HG03378 (cell line): ENCODE results near the gene GPC5.
A peak's percentile ranks its signal among the peaks of the same experiment; 100 is the strongest.

Source experiments
- ATAC-seq: cut with Tn5 transposase; IDR thresholded peaks from one replicate; pipeline ENCODE4 v1.9.1; 2021; ENCODE audit warnings: mild to moderate bottlenecking, moderate library complexity; ENCODE audit not compliant: unreplicated experiment

GPC5 gene

DNA sequence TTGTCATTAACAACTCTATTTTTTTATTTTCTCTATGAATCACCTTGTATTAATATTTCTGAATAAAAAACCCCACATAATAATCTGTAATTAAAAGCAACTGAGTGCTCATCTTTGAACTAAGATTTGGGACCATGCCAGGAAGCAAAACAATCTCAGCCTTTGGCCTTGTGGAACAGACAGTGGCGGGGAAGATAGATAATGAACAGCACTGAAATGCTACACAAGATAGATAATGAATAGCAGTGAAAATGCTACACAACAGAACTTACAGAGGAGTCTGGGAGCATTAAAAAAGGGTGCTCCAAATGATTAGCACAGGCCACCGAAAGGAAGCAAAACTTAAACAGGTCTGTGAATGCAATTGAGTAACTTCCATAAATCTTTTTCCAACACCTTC, 134.9 kb downstream of the GPC5 start:
- ATAC-seq = no peak

DNA sequence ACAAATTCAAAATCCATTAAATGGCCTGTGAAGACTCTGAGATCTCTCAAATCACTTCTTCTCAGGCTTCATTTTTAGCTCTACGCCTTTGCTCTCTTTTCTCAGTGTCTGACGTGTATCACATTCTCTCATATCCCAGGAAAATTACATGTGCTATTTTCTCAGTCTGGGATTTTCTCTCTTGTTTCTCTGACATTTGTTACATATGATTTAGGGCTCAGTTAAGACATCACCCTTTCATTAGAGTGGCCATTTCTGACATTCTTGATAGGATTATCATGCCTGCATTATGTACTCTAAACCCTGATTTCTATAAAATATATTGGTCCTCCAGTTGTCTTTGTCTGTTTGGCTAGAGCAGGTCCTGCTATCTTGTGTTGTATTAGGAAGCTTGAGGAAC, 136.6 kb downstream of the GPC5 start:
- no peak for ATAC-seq

DNA sequence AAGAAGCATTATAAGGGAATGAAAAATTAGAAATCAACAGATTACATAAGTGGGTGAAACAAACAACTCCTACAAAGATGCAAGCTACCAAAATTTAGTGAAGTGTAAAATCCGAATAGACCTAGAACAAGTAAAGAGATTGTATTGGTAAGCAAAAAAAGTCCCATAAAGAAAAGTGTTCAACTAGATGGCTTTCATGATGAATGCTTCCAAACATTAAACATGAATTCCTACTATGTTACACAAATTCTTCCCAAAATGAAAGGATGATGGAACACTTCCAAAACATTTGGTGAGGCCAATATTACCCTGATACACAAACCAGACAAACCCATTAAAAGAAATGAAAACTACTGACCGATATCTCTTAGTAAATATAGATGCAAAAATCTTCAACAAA, 139.0 kb downstream of the GPC5 start:
- ATAC-seq = no peak

DNA sequence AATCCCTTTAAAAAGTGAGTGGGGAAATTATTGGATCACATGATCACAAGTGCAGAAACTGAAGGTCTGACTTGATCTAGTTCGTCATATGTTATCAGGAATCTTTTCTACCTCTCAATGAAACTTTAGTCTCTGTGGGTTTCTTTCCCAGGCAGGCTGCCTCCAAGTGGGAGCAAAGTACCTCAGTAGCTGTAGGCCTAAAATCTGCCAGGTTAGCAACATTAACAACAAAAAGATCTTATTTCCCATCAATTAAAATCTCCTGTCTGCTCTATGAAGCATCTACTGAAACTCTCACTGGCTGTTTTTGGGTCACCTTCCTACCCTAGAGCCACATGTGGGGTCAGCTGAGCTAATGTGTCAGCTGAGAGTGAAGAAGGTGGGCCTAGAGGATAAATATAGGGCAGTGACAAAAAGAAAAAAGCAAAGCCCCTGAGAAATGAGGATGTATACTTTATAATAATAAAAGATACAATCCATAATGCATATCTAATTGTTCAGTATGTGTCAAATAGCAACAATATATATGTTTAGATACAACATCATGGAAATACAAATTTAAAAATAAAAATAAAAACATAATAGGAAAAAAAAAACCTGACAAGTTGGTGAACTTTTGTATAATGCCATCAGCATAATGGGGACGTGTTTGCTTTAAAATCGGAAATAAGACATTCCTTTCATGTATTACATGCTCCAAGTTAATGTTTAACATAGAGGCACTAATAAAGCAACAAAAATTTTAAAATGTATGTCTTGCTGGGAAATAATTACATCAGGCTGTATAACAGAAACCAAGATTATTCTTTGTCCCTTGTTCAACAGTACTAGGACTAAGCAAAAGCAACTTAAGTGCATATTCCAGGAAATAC, 141.1 kb downstream of the GPC5 start:
- ATAC-seq = no peak

DNA sequence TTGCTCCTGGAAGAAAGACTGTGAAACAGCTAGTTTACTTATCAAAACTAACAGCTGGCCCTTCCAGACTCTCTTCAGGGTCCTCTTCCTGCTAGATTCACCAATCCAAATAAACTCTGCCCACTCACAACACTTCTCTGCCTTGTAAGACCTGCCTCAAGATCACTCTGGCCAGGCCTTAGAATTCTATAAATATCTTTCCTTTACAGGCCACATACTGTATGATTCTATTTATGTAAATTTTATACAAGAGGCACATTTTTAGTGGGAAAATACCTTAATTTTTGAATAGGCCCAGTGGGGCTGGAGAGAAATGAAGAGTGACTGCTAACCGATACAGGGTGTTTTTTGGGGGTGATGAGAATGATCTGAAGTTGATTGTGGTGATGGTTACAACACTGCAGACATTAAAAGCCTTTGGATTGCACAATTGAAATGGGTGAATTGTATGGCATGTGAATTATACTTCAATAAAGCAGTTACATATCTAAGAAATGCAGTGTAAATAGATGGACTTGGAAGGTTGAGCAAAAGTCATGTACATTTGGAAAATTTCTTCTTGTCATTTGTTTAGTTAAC, 141.8 kb downstream of the GPC5 start:
- ATAC-seq = no peak

DNA sequence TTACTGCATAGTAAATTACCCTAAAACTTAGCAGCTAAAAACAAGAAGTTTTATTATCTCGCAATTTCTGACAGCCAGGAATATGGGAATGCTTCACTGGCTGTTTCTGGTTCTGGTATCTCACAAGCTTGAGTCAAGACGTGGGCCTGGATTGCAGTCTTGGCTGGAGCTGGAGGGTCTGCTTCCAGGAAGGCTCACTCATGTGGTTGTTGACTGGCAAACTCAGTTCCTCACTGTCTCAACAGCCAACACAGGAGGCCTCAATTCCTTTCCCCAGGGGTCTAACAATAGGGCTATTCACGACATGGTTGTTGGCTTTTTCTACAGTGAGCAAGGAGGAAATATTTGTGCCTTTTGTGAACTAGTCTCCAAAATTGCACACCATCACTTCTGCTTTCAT, 146.3 kb downstream of the GPC5 start:
- no peak for ATAC-seq

DNA sequence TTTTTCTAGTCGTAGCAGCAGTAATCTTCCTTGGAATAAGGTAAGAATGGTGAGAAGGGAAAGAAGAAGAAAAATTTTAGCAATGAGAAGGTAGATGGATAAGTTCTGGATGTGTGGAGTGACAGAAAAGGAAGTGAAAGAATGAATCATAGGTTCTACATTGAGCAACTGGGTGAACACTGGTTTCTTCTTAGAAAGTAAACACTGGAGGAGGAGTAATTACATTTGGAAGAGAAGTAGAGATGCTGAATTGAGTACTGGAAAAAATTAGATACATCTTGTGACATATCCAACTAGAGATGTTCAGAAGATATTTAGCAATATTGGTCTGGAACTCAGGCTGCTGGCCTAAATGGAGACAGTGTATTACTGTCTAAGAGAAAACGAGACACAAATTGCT, 148.5 kb downstream of the GPC5 start:
- peak; percentile 53 for ATAC-seq

DNA sequence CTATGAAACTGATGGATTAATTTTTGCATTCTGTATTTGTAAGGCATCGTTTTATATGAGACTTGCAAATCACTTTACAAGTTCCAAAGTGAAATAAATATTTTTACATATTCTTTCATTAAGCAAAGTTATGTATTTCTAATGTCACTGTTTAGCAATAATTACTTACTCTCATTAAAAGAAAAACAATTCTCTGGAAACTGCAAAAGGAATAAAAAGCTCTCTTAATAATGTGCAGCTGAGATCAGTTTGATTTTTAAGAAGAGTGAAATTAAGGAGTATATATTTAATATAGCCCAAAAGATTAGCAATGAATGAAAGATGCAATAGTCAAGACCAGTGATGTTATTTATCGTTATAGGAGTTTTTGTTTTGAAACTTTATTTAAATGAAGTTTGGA, 155.2 kb downstream of the GPC5 start:
- ATAC-seq = no peak

DNA sequence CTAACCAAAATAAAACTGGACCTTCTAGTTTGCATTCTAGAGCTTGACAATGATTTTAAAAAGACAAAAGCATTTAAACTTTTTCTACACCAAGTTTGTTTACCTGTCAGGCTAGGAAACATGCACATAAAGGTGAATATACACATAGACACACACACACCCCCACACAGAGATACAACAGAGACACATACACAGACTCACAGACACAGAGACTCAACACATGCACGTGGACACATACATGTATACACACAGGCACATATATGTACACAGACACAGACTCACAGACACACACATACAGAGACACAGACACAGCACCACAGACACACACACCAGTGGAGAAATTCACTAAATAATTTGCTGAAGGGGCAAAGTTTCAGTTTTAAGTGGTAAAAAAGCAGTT, 155.7 kb downstream of the GPC5 start:
- ATAC-seq = no peak

DNA sequence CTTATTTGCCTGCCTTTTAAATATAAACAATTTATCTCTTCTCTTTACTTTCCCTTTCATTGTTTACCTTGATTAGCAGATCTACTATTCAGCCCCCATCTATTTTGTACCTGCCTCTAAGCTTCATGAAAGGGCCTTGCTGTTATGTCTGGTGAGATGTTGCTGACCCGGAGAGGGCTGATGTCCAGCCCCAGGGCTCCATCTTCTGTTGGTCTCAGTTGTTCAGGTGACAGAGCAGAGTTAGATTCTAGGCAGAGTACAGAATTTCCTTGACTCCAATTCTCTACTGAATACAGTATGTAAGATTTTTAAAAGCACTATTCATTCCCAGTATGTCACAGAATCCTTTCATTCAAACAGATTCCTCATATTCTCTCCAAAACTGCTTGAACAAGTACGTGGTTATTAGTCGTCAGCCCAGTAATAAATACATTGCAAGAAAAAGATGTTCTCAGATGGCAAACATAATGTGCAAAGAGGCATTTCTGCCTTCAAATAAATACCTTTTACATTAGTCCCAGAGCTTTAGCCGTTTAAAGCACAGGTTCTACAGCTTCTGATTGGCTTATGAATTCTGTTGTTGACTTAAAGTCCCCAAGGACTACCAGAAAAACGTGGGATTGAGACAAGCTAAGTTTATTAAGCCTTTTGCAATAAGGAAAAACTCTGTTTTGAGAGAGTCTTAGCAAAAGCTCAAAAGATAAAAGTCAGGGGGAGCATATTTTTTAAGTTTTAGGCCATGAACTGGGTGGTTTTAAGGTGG, 159.1 kb downstream of the GPC5 start:
- no peak for ATAC-seq

DNA sequence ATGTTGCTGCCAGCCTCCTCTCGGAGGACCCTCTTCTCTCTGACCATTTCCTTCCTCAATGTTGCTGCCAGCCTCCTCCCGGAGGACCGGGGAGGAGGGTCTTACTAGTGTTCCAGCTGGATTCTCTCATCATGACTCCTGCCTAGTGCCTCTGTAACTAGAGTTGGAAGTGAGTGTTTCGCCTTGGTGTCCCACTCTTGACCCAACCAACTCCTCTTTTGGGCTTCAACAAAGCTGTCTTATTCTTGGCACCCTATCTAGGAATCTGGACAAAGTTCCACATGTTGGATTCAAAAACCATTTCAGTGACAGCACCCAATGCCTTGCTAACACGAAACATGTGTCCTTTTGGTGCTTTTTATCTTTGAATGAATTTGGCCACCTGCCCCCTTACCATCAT, 165.4 kb downstream of the GPC5 start:
- no peak for ATAC-seq

DNA sequence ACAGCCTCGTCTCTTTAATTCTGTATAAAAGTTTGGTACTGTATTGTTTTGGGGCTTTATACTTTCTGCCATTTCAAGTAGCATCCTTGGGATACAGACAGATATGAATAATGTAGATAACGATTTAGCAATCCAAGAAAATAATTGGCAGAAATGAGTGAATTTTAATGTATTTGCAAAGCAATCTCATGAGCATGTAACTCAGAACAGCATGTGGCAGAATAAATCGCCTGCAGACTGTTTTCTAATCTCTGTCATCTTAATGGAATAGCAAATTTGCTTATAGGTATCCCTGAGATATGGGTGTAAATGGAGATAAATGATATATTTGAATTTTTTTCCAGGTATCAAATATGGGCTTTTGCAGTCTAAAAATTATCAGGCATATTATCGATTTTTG, 166.0 kb downstream of the GPC5 start:
- ATAC-seq = no peak

DNA sequence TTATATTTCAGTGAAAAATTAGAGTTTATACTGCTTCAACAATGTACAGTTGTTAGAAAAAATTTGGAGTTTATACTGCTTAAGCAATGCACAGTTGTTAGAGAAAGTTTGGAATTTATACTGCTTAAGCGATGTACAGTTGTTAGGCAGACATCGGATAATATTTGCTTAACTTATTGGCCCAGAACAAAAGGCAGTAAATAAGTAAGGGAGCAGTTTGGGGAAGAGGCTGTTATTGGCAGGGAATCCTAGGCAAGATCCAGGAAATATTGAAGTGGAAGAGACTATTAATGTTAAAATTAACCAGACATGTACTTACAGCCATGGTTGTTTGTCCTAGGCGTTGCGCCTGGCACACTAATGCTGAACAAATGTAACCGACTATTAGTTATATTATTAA, 166.9 kb downstream of the GPC5 start:
- no peak for ATAC-seq

DNA sequence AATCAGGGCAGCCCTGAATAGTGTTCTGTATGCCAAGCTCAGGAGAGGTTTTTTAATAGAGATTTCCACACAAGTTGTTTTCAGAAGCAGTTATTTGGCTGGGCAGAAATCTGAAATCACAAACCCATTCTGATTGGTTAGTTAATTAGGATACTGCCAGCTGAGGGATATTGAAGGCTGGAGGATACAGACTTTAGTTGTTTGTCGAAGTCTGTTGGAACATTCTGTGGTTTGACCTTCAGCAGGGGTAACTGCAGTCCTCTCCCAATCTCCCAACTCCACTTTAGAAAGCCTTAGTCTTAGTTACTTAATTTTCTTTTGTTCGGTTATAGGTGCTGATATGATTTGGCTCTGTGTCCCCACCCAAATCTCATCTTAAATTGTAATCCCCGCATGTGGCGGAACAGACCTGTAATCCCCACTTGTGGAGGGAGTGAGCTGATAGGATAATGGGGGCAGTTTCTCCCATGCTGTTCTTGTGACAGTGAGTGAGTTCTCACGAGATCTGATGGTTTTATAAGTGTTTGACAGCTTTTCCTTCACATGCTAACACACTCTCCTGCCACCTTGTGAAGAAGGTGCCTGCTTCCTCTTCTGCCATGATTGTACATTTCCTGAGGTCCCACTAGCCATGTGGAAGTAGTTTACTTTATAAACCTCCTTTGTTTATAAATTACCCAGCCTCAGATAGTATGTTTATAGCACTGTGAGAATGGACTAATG, 169.2 kb downstream of the GPC5 start:
- no peak for ATAC-seq

DNA sequence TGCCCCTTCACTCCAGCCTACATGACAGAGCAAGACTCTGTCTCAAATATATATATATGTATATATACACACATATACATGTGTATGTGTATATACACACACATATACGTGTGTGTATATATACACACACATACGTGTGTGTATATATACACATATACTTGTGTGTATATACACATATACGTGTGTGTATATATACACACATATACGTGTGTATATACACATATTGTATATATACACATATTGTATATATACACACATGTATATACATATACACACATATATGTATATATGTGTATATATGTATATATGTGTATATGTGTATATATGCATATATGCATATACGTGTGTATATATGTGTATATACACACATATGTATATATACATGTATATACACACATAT, 173.3 kb downstream of the GPC5 start:
- ATAC-seq = no peak

DNA sequence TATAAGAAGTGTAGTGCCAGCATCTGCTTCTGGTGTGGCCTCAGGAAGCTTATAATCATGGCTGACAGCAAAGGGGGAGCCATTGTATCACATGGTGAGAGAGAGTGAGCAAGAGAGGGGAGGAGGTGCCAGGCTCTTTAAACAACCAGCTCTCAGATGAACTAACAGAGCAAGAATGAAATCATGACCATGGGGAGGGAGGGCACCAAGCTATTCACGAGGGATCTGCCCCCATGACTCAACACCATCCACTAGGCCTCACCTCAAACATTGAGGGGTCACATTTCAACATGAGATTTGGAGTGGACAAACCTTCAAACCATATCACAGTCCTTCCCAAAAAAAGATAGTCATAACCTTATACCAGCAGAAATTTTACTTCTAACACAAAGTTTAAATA, 174.0 kb downstream of the GPC5 start:
- ATAC-seq = no peak

DNA sequence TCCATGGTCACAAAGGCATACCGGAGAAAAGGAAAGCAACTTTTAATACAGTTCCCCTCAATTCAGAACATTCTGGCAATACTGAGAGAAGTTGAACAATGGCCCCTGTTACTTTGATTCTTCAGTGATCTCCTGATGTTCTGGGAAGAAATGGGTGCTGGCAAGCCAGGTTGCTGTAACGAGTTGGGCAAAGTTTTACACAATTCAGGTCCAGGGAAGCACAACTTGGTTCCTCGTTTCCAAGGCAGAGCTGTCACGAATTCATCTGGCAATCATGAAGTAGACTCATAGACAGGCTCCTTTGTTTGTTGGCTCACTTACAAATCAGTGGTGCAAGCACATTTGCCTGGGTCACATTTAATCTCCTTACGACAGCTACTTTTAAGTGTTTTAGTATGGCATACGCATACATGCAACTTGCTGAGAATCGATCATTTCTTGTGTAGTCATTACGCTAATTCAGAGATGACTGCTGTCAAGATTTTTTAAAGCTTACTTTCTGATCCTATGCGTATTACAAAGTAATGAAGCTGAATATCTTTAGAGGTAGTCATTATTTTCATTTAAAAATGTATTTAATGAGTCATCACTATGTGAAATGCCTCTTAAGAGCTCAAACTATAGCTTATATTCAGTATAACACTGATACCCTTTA, 174.7 kb downstream of the GPC5 start:
- ATAC-seq = no peak

DNA sequence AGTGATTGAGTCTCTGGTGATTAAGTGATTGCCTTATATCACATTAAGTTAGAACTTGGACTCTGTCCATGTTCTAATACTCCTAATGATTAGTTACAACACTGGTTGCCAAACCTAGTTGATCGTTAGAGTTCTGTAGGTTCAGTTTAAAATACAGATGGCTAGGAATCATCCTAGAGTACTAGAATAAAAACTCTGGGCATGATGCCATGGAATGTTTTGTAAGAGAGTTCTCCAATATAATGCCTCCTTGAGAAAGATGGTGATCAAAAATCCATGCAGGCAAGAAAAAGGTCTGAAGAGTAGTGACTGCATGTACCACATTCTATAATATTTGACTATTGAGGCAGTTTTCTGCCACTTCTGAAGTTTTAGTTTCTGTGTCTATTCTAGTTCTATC, 176.3 kb downstream of the GPC5 start:
- no peak for ATAC-seq

DNA sequence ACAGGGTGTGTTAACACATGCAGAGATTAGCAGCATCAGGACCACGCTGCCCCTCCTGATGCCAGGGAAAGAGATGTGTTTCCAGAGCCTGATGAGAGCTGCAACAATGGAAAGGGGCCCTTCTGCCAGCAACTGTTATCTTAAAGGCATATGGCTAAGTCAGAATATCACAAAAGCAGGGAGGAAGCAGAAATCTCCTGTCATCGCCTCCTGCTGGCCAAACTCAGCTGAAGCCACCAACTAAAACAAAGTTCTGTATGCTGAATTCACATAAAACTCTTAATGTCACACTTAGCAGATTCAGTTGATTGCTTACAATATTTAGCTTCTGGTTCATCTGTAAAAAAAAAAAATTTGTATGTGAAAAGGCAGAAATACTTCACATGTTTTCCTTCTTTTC, 178.2 kb downstream of the GPC5 start:
- no peak for ATAC-seq

DNA sequence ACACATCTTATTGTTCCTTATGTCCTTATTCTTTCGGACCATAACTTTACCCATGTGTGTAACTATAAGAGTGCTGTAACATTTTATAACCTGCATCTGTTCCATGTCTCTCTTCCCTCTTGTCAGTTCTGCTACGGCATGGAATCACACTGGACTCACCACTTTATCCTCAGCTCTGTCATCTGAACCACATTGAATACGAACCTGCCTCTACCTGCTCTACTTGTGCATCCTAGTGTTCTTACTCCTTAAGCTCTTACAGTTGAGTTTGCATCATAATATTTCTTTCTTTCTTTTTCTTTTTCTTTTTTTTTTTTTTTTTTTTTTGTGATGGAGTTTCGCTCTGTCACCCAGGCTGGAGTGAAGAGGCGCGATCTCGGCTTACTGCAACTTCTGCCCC, 180.9 kb downstream of the GPC5 start:
- no peak for ATAC-seq

DNA sequence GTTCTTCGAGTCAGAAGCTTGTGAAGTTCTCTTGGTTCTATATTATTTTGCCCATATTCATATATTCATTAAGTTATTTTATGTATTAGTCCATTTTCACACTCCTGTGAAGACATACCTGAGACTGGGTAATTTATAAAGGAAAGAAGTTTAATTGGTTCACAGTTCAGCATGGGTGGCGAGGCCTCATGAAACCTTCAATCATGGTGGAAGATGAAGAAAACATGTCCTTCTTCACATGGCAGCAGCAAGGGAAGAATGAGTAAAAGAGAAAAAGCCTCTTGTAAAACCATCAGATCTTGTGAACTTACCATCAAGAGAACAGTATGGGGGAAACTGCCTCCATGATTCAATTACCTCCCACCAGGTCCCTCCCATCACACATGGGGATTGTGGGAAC, 182.3 kb downstream of the GPC5 start:
- ATAC-seq = no peak
